ENCODE results near the gene FERMT2.
A peak's percentile ranks its signal among the peaks of the same experiment; 100 is the strongest.
"Not testable (repeated sequence)": the region's sequence is repeated elsewhere in the genome, so short reads cannot be mapped to it uniquely, and the experiment has no call there.

FERMT2 gene

DNA sequence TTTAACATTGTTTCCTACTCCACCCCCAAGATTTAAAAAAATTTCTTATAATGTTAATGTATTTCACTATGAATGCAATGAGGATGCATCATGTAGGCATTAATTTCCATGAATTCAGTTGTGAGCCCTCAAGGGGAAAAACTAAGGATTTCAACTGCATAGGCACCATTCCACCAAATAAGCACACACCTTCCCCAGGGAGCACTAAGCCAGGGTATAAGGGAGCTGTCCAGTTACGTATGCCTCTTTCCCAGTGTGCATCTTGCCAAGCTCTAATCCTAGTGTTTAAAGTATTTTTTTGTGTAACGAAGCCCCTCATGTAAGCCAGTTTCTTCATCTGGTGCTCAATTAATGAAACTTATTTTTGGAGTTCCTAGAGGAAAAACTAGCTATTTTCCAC lies 6.6 kb downstream of the FERMT2 start:
- ATAC-seq (no peak), DNase-seq (no peak)

DNA sequence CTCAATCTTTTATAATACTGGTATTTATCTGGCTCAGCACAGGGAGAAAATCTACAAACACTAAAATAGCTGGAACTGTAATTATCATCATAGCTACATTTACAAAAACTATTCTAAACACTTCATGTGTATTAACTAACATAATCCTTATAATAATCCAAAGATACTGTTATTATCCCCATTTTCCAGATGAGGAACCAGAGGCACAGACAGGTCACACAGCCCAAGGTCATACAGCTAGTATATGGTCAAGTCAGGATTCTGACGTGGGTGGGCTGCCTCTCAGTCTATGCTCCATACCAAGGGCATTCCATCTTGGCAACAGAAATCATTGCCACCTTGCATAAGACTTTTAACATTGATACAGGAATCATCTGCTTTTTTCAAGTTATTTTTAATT lies 11.4 kb downstream of the FERMT2 start:
- no peak for DNase-seq
- ATAC-seq, result no peak

DNA sequence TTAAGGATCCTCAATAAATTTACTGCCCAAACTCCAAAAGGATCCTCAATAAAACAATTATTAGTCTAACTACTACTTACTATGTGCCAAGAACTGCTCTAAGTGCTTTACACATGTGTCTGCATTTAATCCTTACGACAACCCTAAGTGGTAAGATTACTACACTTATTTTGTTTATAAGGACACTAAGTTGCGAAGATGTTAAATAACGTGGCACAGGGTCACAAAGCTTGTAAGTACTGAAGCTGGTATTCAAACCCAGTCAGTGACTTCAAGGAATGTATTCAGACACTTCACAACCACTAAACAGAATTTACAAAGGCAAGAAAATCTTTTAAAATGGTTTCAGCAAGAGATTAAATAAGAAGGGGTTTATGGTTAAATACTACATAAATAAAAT lies 13.0 kb downstream of the FERMT2 start:
- ATAC-seq, result no peak
- DNase-seq, result no peak

DNA sequence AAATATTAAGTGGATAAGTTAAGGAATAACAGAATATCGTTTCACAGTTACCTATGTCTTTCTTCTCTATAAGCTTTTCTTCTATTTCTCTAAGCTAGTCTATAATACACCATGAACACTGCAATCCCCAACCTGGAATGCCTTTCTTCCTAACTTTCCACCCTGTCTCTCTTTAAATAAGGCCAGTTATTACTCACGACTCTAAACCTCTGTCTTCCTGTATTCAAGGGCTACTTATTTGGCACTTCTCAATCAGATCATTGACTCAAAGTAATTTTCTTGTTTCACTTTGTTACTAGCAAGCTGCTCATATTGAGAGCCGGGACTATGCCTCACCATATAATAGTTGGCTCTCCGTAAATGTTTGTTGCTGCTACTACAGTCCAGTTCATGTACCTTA lies 13.5 kb downstream of the FERMT2 start:
- ATAC-seq (no peak), DNase-seq (no peak)

DNA sequence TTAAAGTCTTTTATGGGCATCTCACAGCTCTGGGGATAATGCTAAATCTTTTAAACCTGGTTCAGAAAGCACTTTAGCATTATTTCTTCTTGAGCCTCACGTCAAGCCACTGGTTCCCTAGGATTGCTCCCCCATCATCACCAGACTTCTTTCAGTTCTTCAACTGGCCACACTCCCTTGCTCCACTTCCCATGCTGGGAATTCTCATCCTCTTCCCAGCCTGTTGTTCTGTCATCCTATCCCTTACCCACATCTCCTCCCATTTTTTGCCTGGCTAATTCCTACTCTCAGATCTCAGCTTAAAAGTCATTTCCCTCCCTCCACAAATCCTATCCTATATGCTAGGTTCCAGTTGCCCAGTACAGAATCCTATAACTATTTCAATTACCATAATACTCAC lies 14.4 kb downstream of the FERMT2 start:
- DNase-seq (no peak), ATAC-seq (no peak)

DNA sequence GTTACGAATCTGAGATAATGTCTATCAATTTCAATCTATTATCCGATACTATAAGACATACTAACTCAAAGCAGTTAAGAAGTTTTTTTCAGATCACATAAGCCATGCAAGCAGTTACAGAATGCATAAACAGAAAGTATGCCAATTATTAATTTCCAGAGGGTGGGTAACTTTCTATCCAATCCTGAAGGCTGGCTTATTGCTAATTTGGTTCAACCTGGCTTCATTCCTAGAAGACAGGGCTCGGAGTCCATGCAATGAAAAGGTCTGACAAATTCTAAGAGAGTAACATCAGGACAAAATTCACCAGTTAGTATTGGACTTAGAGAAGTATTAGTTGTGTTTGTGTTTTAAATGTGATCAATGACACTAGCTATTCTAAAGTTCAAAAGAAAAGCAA lies 15.0 kb downstream of the FERMT2 start:
- DNase-seq, result no peak
- no peak for ATAC-seq

DNA sequence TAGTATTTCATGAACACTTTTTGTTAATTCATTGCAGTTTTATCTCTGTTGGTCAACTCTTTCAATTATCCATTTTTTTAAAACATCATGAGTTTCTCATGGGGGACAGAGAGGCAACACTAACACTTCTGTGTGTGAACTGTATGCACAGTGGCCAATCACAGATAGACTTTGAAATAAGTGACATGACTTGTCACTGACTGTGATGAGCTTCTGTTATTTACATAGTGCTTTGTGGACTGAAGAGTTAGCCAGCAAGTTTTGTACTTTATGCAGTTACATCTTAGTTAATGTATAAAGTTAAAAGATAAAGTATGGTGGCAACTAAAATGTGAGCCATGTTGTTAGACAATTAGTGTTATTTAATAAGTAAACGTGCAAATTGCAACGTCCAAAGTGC lies 16.1 kb downstream of the FERMT2 start:
- ATAC-seq, result no peak

DNA sequence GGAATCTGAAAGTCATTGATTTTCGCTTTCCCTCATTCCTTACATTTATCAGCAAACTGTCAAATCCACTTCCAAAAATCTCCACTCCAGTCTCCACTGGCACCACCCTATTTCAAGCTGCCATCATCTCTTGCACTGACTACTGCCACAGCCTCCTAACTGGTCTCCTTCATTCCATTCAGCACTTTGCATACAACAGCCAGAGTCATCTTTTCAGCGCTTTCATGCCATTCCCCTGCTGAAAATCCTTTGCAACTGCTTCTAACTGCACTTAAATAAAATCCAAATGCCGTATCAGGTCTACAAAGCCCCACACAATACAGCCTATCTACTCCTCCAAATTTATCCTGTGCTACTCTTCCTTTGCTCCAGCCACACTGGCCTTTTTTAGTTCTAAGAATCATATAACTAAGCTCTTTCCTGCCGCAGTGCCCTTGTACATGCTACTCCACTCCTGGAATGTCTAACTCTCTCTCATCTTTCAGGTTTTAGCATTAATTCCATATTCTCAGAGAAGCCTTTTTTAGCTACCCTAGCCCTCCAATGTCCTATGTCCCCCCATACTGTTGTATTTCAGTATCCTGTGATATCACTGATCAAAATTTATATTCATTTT lies 21.6 kb downstream of the FERMT2 start:
- no peak for DNase-seq
- ATAC-seq, result no peak

More for the DNA sequence above, 16.1 kb downstream of the FERMT2 start:
- DNase-seq, result no peak

DNA sequence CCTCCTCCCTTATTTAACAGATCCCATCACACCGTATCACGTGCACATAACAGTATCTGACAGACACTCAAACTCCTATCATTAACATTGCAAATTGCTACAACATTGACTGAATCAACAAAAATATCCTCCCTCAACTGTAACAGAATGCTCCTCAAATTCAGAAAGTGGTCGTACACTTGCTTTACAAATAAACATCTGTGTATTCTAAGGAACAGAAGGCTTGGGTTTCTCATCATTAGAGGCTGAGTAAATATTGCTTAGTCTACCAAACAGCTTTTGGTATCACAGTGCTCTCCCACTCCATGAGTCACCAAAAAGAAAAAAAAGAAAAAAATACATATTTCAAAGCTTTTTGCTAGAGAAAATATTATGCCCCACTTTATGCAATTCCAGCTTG lies 23.9 kb downstream of the FERMT2 start:
- DNase-seq, result no peak
- no peak for ATAC-seq

DNA sequence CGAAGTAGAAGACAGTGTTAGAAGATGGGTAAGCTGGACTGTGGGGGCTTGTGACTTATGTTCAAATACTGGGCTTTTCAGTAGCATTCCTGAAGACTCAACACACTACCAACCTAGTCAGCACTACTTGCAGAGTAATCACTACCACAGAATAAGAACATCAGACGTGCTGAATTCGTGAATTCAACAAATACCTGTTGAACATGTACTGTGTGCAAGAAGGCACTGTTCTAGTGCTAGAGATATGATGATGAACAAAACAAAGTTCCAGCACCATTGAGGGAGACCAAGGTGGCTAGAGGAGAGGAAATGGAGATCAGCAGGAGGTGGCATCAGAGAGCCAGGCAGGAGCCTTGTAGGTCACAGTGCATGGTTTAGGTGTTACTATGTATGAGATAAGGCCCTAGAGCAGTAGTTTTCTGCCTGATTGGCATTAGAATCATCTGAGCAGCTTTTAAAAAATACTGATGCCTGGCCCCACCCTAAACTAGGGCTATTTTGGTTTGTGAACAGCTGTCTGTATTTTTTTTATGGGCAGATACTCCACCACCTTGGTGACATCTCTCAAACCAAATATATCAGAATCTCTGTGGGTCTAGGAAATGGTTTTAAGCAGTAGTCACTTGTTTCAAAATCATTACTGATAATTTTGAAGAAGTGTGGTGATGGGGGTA lies 26.8 kb downstream of the FERMT2 start:
- DNase-seq (no peak), ATAC-seq (no peak)

DNA sequence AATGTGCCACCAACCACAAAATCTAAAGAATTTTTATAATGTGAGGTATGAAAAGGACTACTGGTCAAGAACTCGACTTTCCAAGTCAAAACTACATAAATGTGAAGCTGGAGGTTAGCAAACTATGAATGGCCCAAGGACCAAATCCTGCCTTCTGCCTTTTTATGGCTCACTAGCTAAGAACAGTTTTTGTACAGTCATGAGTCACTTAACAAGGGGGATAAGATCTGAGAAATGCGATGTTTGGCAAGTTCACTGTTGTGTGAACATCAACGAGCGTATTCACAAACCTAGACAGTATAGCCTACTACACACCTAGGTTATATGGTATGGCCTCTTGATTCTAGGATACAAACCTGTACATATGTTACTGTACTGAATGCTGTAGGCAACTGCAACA lies 28.2 kb downstream of the FERMT2 start:
- ATAC-seq, result no peak
- DNase-seq, result no peak

DNA sequence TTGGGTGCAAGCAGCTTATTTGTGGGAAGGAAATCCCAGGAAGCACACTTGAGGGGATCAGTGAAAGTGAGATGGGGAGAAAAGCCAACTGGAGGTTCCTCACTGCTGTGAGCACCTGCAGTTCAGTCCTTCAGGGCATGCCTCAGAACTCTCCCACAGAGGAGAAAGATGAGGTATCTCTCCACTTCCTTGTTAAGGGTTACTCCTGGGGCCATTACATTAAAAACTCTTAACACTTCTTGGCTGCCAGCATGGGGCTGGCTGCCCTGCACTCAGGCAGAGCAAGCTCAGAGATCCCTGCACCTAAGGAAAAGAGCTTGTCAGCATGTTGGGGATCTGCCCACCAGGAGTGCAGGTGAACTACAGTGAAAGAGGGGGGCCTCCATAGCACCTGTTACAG lies 28.8 kb downstream of the FERMT2 start:
- DNase-seq (no peak), ATAC-seq (no peak)

DNA sequence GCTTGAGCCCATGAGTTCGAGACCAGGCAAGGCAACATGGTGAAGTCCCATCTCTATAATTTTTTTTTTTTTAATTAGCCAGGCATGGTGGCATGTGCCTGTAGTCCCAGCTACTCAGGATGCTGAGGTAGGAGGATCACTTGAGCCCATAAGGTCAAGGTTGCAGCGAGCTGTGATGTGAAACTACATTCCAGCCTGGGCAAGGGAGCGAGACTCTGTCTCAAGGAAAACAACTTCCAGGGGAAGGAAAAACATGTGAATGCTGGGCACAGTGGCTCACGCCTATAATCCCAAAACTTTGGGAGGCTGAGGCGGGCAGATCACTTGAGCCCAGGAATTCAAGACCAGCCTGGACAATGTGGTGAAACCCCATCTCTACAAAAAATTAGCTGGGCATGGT lies 30.4 kb downstream of the FERMT2 start:
- not testable (repeated sequence) for ATAC-seq, DNase-seq

DNA sequence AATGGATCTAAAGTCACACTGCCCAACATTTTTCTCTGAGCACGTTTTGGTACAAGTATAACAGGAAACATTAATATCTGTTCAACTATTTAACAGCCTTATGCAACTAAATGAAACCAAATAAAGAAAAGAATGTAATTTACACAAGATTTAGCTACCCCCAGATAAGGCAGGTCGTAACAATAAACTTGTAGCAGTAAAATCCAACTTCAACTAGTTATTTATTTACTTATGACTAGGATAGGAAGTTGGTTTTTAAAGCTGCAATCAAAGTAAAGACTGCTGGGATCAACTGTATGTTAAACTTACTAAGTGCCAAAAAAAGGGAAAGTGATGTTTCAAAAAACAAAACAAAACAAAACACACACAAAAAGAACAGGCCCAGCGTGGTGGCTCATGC lies 30.9 kb downstream of the FERMT2 start:
- ATAC-seq (no peak), DNase-seq (no peak)

DNA sequence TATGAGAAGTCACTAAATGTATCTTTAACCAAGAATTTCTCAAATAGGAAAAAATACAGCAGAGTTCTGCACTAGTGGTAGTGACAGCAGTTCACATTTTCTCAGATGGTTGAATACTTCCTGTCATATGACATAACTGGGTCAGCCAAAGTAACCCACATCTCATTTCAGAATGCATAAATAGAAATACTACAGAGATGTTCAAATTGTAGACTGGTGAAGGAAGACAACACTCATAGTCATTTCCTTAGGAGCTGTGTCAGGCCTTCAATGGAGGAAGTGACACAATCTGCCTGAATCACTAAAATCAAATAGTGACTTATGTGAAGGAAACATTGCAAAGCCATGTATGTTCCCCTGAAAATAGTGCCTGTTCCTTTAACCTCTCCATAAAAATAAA lies 32.4 kb downstream of the FERMT2 start:
- DNase-seq (no peak), ATAC-seq (peak; percentile 92)

DNA sequence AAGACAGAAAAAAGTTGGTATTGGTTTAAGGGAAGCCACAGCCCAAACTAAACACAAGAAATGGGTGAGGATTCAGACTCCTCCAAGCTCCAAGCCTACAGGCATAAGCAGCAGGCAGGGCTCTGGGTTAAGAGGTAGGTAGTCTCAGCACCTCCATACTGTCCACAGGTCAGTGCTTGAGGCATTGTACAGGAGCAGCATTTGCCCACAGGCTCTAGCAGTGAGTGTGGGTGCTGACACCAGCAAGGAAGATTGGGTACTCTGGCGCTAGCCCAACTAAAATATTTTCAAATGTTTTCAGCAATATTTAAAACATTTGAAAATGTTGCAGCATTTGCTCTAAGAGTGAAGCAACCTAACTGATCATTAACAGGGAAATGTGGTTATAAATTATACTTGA lies 33.1 kb downstream of the FERMT2 start:
- DNase-seq, result no peak
- ATAC-seq, result no peak

DNA sequence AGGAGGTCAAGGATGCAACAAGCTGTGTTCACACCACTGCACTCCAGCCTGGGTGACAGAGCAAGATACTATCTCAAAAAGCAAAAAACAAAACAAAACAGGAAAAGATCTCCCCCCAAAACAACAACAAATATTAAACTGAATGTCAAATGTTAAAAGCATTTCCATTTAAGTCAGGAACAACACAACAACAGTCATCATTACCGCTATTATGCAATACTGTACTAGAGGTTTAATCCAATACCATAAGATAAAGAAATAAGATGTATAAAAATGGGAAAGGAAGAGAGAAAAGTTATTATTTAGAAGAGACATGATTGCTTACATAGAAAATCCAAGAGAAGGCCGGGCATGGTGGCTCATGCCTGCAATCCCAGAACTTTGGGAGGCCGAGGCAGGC lies 36.6 kb downstream of the FERMT2 start:
- DNase-seq, result no peak
- no peak for ATAC-seq

DNA sequence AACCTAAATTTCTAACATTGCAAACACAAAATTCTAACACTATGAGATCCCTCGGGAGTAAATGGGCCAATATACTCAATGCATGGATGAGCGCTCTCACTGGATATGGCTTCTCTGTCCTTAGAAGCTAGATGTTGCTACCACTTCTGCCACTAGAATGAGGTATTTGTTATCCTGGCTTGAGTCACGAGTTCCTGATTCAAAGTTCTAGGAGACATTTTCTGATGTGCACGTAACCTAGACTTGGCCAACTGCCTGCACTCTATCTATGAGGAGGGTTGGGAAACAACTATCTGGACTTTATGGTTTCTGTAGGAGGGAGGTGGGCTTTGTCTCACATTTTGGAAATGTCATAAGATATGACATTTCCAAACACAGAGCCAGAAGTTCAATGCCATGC lies 37.6 kb downstream of the FERMT2 start:
- ATAC-seq (no peak), DNase-seq (no peak)

DNA sequence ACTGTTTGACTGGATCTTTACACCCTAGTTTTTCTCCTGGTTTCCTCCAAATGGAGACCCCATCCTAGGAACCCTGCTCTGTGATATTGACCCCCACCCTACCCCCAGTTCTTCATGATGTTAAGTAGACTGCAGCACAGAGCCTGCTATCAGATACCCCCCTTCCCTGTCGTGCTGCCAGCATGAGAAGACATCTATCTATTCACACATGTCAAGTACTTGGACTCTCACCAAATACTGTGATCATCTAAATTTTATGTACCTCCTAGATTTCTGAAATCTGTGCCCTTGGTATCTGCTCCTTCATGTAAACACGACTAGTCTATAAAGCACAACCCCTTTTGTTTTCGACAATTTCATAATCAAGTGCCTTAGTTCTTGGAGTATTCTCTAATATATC lies 38.9 kb downstream of the FERMT2 start:
- DNase-seq, result no peak
- ATAC-seq, result no peak

DNA sequence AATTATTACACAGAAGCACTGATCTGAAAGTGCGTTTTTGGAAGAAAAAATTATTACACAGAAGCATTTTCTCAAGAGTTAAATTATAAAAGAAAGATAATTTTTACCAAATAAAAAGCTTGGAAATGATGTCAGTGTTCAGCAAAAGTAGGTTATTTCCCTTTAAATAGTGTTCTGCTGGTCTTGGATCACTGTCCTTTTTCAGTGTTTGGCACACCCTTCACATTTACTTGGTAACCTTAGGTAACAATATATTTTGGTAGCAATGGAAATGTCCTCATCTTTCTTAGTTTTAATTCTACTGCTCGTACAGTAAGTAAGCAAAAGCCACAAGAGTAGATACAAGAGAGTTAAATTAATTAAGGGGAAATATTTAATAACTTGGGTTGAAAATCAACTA lies 40.3 kb downstream of the FERMT2 start:
- ATAC-seq (no peak), DNase-seq (no peak)

DNA sequence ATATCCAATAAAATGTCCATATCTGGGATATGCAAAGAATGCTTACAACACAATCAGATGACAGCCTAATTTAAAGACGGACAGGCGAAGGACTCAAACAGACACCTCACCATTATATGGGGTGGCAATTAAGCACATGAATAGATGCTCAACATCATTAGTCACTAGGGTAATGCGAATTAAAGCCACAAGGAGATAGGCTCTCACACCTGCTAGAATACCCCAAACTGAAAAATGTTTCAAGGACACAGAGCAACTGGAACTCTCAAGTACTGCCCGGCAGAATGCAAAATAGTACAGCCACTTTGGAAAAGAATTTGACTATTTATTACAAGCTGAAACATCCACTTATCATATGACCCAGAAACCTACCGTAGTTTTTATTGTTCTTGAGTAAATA lies 42.9 kb downstream of the FERMT2 start:
- DNase-seq, result no peak
- no peak for ATAC-seq

DNA sequence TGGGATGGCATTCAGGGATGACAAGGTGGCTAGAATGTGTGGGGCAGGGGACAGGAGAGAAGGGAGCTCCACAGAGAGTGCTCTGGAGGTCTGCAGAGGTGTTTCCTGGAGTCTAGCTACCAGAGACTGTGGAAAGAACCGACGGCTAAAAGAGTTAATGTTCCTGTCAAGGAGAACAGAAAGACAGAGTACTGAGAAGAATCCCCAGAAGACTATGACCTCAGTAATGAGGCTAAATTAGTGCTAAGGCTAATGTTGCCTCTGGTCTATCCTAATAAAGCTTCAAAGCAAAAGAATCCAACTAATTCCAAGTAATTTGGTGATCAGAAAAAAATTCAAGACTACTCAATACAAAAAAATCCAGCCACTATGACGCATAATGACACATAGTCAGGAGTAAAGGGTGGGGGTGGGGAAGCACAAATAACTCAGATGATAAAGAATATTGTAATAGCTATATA lies 44.7 kb downstream of the FERMT2 start:
- ATAC-seq (no peak), DNase-seq (no peak)

DNA sequence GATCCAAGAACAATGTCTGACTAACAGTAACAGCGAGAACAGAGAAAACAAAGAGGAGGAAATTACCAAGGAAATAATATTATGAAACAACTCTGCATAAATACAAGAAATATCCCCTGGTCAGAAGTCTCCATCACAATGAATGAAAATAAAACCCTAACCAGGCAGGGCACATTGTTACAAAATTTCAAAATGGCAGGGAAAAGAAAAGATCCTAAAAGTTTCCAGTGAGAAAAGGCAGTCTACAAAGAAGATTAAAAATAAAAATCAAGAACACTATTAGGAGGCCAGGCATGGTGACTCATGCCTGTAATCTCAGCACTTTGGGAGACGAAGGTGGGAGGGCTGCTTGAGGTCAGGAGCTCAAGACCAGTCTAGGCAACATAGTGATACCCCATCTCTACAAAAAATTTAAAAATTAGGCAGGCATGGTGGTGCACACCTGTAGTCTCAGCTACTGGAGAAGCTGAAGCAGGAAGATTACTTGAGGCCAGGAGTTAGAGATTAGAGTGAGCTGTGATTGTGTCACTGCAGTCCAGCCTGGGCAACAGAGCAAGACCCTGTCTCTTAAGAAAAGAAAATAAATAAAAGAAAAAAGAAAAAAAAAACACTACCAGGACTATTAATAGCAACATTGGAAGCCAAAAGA lies 47.8 kb downstream of the FERMT2 start:
- DNase-seq (no peak), ATAC-seq (no peak)
